Measurements from ENCODE around the gene GPC1.

- TF ChIP-seq EED (IDR thresholded peaks at IDR 0.05; ENCODE audit: low read depth) (no peak), CTCF (IDR thresholded peaks at IDR 0.05 in 2 of 3, conservative IDR thresholded peaks at IDR 0.05 in 1 of 3; ENCODE audit: control insufficient read depth in 2 of 3, extremely low read depth in 1 of 3, insufficient read depth in 1 of 3, low read depth in 3 of 3, low read length in 3 of 3) (no peak), BCL3 (IDR thresholded peaks at IDR 0.05; ENCODE audit: borderline replicate concordance, insufficient read depth, low read depth, low read length, poor library complexity, severe bottlenecking) (no peak)
Observed at GRCh38 chr2:240395448-240395847, 40.0 kb upstream of the GPC1 start.
